Activated naive CD4-positive, alpha-beta T cell treated with anti-CD3 and anti-CD28 coated beads, Interleukin-2, amount 10 ng/mL, durations not matched to agents 7 days and 5 days (primary cell): Measurements from ENCODE around the gene MYZAP.

Experiments
- CTCF ChIA-PET: fragments of 350-600 bp; sonication (Branson Sonifier 250); formaldehyde crosslinking; loops from one replicate; lab custom pipeline; 2021; ENCODE audit warnings: antibody characterized with exemption; lab: Charles Lee
- DNase-seq: peaks from one replicate; pipeline ENCODE4 v3.0.0-alpha.2; 2020
- H3K27ac Mint-ChIP-seq: one replicate; pipeline ENCODE4 v1.8.0; 2021; ENCODE audit warnings: mild to moderate bottlenecking, moderate library complexity, mixed read lengths
- H3K27me3 Mint-ChIP-seq: one replicate; pipeline ENCODE4 v1.8.0; 2021; ENCODE audit warnings: mild to moderate bottlenecking, mixed read lengths
- H3K36me3 Mint-ChIP-seq: one replicate; pipeline ENCODE4 v1.8.0; 2021; ENCODE audit warnings: mixed read lengths
- H3K4me1 Mint-ChIP-seq: one replicate; pipeline ENCODE4 v1.8.0; 2021; ENCODE audit warnings: mixed read lengths
- H3K4me3 Mint-ChIP-seq: one replicate; pipeline ENCODE4 v1.8.0; 2021; ENCODE audit warnings: mild to moderate bottlenecking, moderate library complexity, mixed read lengths
- H3K9me3 Mint-ChIP-seq: one replicate; pipeline ENCODE4 v1.8.0; 2021; ENCODE audit warnings: mixed read lengths

Gene MYZAP

DNA sequence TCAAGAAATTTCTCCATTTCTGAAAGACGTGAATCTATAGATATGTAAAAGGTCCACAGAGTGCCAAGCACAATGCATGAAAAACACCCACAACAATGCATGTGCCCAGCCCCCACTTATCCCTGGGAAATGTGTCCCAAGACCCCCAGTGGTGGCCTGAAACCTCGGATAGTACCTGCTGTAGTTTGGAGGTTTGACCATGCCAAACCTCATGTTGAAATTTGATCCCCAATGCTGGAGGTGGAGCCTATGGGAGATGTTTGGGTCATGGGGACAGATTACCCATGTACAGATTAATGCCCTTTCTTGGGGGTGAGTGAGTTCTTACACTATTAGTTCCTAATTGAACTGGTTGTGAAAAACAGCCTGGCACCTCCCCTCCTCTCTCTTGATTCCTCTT, 21.4 kb upstream of the MYZAP start:
- peaks cover 13% of the 10 kb centered on the region for H3K27me3 Mint-ChIP-seq

DNA sequence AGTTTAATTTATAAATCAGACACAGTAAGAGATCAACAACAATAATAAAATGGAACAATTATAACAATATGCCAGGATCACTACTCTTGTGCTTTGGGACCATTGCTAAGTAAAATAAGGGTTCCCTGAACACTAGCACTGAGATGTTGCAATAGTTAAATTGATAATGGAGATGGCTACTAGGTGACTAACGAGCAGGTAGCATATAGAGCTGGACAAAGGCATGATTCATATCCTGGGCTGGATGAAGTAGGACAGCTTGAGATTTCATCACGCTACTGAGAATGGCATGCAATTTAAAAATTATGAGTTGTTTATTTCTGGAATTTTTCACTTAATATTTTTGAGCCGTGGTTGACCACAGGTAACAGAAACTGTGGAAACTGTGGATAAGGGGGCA, 20.7 kb upstream of the MYZAP start:
- H3K27ac Mint-ChIP-seq, result no peak overlapping the region
- CTCF ChIA-PET, result no interaction called here
- peaks cover 17% of the 10 kb centered on the region for H3K27me3 Mint-ChIP-seq
- no peak for DNase-seq
- H3K4me1 Mint-ChIP-seq, result peaks cover 18% of the 10 kb centered on the region
- H3K9me3 Mint-ChIP-seq, result no peaks in the 10 kb centered on the region
- no peaks in the 10 kb centered on the region for H3K36me3 Mint-ChIP-seq
- H3K4me3 Mint-ChIP-seq, result no peak overlapping the region

More for the DNA sequence above, 21.4 kb upstream of the MYZAP start:
- peaks cover 24% of the 10 kb centered on the region for H3K4me1 Mint-ChIP-seq
- no peaks in the 10 kb centered on the region for H3K36me3 Mint-ChIP-seq
- CTCF ChIA-PET, result no interaction called here
- H3K9me3 Mint-ChIP-seq, result no peaks in the 10 kb centered on the region
- no peak overlapping the region for H3K27ac Mint-ChIP-seq
- no peak overlapping the region for H3K4me3 Mint-ChIP-seq
- DNase-seq, result no peak

DNA sequence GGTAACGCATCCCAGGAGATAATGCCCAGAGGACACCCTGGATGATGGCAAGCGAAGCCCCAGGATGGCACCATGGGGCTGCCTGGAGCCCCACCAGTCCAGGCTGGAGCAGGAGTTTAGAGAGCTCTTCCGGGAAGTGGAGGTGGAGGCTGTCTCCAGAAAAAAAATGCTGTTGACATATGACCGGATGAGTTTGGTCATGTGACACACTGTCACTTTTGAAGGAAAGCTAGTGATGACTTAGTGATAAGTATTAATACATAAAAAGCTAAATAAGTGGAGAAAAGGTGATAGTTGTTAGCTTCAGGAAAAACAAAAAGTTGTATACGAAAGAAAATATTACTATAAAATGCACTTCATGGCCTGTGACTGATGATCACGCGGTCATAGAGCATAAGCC, 20.0 kb upstream of the MYZAP start:
- CTCF ChIA-PET, result interaction anchor here (2.3 kb wide), 1 partner anchor 12 kb away, joined by 8 read pairs; no protein-coding TSS in a partner anchor
- H3K27ac Mint-ChIP-seq, result no peak overlapping the region
- no peak for DNase-seq

DNA sequence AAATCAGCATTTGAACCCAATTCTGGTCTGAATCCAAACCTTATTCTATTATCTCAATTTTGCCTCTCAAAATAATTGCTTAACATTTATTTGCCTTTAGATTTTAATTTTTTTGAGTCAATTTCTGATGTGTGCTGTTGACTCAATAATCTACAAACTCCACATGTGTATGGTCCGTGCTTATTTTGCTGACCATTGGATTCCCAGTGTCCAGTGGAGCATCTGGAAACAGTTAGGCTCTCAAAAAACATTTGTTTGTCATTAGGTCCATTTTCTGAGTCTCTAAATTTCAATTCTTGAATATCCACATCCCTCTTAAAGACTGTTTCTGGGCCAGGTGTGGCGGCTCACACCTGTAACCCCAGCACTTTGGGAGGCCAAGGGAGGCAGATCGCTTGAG, 19.2 kb upstream of the MYZAP start:
- CTCF ChIA-PET, result interaction anchor here (2.3 kb wide), 1 partner anchor 13 kb away, joined by 8 read pairs; no protein-coding TSS in a partner anchor
- H3K36me3 Mint-ChIP-seq, result no peaks in the 10 kb centered on the region
- no peaks in the 10 kb centered on the region for H3K9me3 Mint-ChIP-seq
- H3K4me1 Mint-ChIP-seq, result peaks cover 4% of the 10 kb centered on the region
- no peak overlapping the region for H3K4me3 Mint-ChIP-seq
- peaks cover 18% of the 10 kb centered on the region for H3K27me3 Mint-ChIP-seq
- no peak for DNase-seq
- H3K27ac Mint-ChIP-seq, result no peak overlapping the region

More for the DNA sequence above, 20.0 kb upstream of the MYZAP start:
- Mint-ChIP-seq H3K4me1 (peaks cover 11% of the 10 kb centered on the region), H3K4me3 (no peak overlapping the region), H3K36me3 (no peaks in the 10 kb centered on the region), H3K9me3 (no peaks in the 10 kb centered on the region), H3K27me3 (peaks cover 18% of the 10 kb centered on the region)

DNA sequence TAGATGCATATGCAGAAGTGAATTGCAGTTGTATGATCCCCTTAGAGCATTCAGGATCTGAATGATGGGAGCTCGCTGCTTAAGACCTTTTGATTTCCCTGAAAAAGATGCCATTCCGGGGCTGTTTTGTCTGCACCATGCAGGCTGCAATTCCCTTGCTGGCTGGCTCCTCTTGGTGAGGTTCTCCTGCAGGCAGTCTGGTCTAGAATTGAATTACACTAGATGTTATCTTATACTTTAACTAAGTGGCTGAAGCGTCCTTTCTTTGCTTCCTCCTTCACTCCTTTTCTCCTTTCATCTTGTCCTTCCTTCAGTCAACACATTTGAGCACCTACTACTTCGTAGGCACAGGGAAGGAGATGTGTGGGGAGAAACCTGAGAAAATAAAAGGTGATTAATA, 18.6 kb upstream of the MYZAP start:
- Mint-ChIP-seq H3K9me3 (no peaks in the 10 kb centered on the region), H3K27me3 (peaks cover 22% of the 10 kb centered on the region), H3K4me3 (no peak overlapping the region), H3K27ac (no peak overlapping the region), H3K36me3 (no peaks in the 10 kb centered on the region), H3K4me1 (peaks cover 3% of the 10 kb centered on the region)
- no peak for DNase-seq
- CTCF ChIA-PET, result interaction anchor here (2.3 kb wide), 1 partner anchor 13 kb away, joined by 8 read pairs; no protein-coding TSS in a partner anchor

DNA sequence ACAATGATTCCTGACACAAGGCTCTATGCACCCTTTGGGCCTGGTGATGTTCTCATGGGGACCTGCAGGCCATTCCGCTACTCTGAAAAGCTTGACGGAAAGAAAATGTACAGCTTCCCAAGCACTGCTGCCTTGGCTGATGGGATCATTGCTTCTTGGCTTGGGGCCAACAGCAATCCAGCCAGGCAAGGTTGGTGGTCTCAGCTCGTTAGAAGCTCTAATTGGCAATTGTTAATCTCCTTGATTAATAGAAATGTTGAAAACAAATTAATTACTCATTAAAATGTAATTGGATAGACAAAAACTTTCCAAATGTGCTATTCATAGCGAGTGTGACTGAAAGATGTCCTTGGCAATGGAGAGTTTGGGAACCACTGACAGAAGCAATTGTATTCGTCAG, 16.3 kb upstream of the MYZAP start:
- no peak for DNase-seq
- H3K4me3 Mint-ChIP-seq, result no peak overlapping the region
- no peaks in the 10 kb centered on the region for H3K9me3 Mint-ChIP-seq
- CTCF ChIA-PET, result no interaction called here
- H3K4me1 Mint-ChIP-seq, result no peaks in the 10 kb centered on the region
- H3K36me3 Mint-ChIP-seq, result no peaks in the 10 kb centered on the region
- peaks cover 41% of the 10 kb centered on the region for H3K27me3 Mint-ChIP-seq
- no peak overlapping the region for H3K27ac Mint-ChIP-seq

DNA sequence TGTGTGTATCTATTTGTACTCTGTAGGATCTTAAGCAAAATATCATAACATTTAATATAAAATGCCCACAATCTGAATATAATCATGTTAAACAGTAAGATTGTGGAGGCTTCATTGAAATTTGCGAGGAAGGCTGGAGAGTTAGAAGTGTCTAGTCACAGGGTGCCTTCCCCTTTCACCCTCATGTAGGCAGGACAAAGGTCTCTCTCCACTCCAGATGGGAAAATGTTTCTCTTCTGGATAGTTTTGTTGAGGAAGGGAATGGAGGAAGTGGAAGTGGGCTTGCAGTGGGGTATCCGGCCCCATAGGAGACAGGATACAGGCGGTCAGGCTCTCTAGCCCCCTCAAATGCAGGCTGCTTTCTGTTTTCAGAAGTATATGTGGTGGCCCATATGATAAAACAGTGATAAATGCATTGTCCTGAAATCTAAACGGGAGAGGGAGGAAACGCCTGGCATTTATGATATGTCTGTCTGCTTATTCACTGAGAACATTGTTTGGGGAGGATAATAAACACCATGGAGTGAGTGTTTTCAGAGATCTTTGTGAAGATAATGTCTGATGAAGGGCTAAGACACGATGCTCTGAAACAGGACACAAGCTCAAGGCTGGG, 13.3 kb upstream of the MYZAP start:
- no peaks in the 10 kb centered on the region for H3K4me1 Mint-ChIP-seq
- peaks cover 7% of the 10 kb centered on the region for H3K36me3 Mint-ChIP-seq
- H3K9me3 Mint-ChIP-seq, result peaks cover 12% of the 10 kb centered on the region
- CTCF ChIA-PET, result interaction anchor here (0.6 kb wide), 1 partner anchor 105 kb away, joined by 3 read pairs; no protein-coding TSS in a partner anchor
- no peak for DNase-seq
- H3K27ac Mint-ChIP-seq, result no peak overlapping the region
- no peak overlapping the region for H3K4me3 Mint-ChIP-seq
- H3K27me3 Mint-ChIP-seq, result peaks cover 50% of the 10 kb centered on the region

DNA sequence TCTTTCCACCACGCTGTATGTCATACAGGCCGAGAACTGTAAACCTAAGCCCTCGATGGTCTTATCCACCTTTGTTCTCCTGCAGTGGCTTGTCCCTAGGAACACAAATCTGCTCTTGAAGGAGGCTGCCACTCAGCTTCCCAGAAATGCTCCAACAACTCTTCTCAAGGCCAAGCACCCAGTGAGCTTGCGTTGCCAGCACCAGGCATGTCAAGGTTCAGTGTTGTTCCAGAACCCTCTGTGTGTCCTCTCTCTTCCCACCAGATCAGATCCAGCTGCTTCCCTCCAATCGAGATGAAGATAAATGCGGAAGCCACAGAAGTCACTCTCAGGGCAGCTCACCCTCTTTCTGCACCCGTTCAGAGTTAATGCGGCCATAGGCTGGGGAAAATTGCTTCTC, 11.3 kb upstream of the MYZAP start:
- Mint-ChIP-seq H3K27me3 (peaks cover 49% of the 10 kb centered on the region), H3K9me3 (peaks cover 19% of the 10 kb centered on the region), H3K4me3 (no peak overlapping the region), H3K36me3 (peaks cover 8% of the 10 kb centered on the region), H3K4me1 (no peaks in the 10 kb centered on the region), H3K27ac (no peak overlapping the region)
- DNase-seq, result no peak
- CTCF ChIA-PET, result no interaction called here

DNA sequence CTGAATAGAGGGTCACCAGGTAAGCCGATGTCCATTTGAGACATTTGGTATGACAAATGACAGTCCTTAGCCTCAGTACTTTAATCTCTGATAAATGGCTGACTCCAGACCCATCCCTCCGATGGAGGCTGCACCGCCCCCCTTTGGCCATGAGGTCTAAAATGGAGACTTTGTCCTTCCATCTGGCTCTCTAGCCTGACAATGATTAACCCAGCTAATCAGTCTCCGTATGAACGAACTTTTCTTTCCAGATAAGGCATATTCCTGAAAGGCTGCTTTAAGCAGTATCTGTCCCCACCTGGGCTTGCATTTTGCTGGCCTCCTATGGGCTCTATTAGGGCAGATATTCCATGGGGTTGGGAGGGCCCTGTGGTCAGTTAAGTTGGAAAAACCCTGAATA, 10.8 kb upstream of the MYZAP start:
- H3K4me1 Mint-ChIP-seq, result no peaks in the 10 kb centered on the region
- H3K27ac Mint-ChIP-seq, result no peak overlapping the region
- CTCF ChIA-PET, result no interaction called here
- DNase-seq, result no peak
- no peak overlapping the region for H3K4me3 Mint-ChIP-seq
- peaks cover 8% of the 10 kb centered on the region for H3K36me3 Mint-ChIP-seq
- H3K27me3 Mint-ChIP-seq, result peaks cover 46% of the 10 kb centered on the region
- peaks cover 19% of the 10 kb centered on the region for H3K9me3 Mint-ChIP-seq

DNA sequence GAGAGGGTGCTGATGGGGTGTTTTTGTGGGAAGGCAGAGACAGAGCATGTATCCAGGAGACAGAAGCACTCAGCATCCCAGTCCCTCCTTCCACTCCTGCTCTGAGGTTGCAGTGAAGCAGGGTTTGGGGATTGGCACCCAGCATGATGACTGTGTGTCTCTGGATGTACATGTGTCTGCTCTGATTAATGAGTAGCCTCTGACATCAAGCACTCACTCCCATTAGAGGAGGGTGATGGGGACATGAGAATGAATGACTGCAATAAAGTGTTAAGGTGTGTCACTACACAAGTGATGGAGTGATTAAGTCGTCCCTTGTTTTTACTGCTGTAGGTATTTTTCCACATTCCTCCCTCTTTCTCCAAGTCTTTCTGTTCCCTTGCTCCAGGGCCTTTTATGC, 9.6 kb upstream of the MYZAP start:
- H3K27me3 Mint-ChIP-seq, result peaks cover 44% of the 10 kb centered on the region
- H3K4me1 Mint-ChIP-seq, result peaks cover 10% of the 10 kb centered on the region
- no peak overlapping the region for H3K4me3 Mint-ChIP-seq
- H3K9me3 Mint-ChIP-seq, result peaks cover 19% of the 10 kb centered on the region
- DNase-seq, result no peak
- CTCF ChIA-PET, result no interaction called here
- H3K36me3 Mint-ChIP-seq, result peaks cover 8% of the 10 kb centered on the region
- no peak overlapping the region for H3K27ac Mint-ChIP-seq

DNA sequence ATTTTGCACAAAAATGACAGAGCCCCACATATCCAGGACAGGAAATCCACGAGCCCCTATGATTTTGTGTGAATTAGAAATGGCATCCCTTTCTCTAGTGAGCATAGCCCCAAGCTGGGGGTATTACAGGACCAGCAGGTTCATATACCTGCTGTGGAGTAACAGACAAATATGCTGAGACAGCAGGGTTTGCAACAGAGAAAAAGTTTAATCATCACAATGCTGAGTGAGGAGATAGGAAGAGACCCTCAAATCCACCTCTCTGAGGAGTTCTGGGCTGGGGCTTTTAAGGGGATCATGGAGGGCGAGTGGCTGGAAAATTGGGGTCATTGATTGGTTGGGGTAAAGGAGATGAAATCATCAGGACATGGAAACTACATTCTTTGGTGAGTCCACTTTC, 8.4 kb upstream of the MYZAP start:
- CTCF ChIA-PET, result interaction anchor here (1.3 kb wide), 1 partner anchor 10 kb away, joined by 4 read pairs; no protein-coding TSS in a partner anchor
- no peak overlapping the region for H3K4me3 Mint-ChIP-seq
- no peak for DNase-seq
- peaks cover 22% of the 10 kb centered on the region for H3K4me1 Mint-ChIP-seq
- no peak overlapping the region for H3K27ac Mint-ChIP-seq
- peaks cover 19% of the 10 kb centered on the region for H3K9me3 Mint-ChIP-seq
- peaks cover 39% of the 10 kb centered on the region for H3K27me3 Mint-ChIP-seq
- H3K36me3 Mint-ChIP-seq, result peaks cover 11% of the 10 kb centered on the region

DNA sequence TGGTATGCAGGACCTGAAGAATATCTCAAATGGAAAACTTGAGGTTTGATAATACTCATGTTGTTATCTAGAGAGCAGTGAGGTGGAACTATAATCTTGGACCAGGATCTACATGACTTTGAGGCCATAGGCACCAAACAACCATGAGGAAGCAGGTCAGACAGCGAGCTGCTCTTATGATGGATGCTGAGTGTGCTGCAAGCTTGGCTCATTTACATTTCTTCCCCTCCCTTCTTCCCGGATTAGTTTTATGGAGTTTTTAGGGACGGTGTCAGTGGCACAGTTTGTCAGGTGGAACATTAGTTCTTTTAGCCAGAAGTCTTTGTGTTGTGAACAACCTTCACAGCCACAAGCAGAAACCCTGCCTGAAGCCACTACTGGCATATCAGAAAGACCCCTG, 8.0 kb upstream of the MYZAP start:
- Mint-ChIP-seq H3K27ac (no peak overlapping the region), H3K36me3 (peaks cover 11% of the 10 kb centered on the region), H3K4me3 (no peak overlapping the region), H3K9me3 (peaks cover 19% of the 10 kb centered on the region), H3K4me1 (peaks cover 26% of the 10 kb centered on the region), H3K27me3 (peaks cover 35% of the 10 kb centered on the region)
- DNase-seq, result no peak
- CTCF ChIA-PET, result interaction anchor here (1.3 kb wide), 1 partner anchor 10 kb away, joined by 4 read pairs; no protein-coding TSS in a partner anchor

DNA sequence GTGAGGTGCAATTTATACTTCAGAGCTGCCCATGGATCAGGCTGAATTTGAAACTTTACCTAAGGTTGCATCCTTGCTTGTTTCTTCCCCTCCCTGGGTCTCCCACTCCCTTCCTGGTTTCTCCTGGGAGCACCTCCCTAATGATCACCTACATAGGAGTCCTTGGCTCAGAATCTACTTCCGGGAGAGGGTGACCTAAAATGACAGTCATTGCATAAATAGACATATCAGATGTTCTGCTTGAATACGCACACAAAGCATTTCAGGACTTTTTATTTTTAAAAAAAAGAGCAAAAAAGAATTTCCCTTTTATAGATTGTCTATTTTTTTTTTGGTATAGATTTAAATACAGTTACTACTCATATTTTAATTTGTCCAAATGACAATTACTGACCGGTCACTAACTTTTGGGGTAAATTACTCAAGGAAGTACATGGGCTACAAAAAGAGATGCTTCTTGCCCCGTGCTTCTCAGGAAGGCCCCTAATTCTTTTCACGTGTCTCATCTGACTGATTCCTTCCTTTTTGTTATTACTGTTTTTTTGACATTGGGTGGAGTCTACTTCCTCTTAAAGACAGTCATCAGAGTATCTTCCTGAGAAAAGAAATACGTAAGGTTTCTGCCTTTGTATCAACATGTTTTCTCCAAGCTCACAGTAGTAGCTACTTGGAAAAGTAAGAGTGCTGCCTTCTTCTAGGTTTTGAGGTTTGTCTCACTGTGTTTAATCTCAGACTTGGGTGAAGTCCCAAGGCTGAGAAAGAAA, 4.9 kb upstream of the MYZAP start:
- CTCF ChIA-PET, result interaction anchor here (1.6 to 1.7 kb wide), 2 partner anchors 27 to 118 kb away, joined by 3 to 5 read pairs; no protein-coding TSS in a partner anchor
- no peak for DNase-seq
- Mint-ChIP-seq H3K4me3 (no peak overlapping the region), H3K4me1 (peaks cover 33% of the 10 kb centered on the region), H3K36me3 (peaks cover 11% of the 10 kb centered on the region), H3K27ac (peak overlapping the region; percentile 93), H3K9me3 (peaks cover 19% of the 10 kb centered on the region), H3K27me3 (peaks cover 31% of the 10 kb centered on the region)

DNA sequence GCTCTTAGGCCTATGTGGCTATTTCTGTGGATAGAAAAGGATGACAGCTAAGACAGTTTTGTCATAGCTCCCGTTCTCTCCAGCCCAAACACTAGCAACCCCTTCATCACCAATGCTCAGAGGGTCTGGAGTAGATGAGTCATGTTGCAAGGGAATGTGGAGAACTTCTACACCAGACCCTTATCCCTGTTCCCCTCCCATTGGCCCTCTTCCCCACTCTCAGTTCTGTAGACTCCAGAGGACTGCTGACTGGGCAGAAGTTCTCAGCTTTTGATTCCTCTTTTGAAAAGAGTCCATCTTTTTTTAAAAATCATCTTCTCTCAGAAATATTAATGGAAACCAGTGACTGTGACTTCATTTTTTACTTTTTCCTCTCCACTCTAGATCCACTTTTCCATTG, 2.4 kb upstream of the MYZAP start:
- peaks cover 39% of the 10 kb centered on the region for H3K27me3 Mint-ChIP-seq
- peaks cover 33% of the 10 kb centered on the region for H3K4me1 Mint-ChIP-seq
- peaks cover 3% of the 10 kb centered on the region for H3K36me3 Mint-ChIP-seq
- H3K4me3 Mint-ChIP-seq, result no peak overlapping the region
- no peak for DNase-seq
- H3K9me3 Mint-ChIP-seq, result no peaks in the 10 kb centered on the region
- CTCF ChIA-PET, result no interaction called here
- H3K27ac Mint-ChIP-seq, result no peak overlapping the region
